Body of pancreas (tissue), 4 donors: ENCODE data around the gene FZD1.

Experiments
- POLR2A ChIP-seq, 3 donors: fragments of 450-650 bp; IDR thresholded peaks; one replicate each; pipeline ENCODE4 v1.6.1; 2016; ENCODE audit warnings: antibody characterized with exemption in 3 of 3, mild to moderate bottlenecking in 2 of 3
- TF ChIP-seq, protein P1 (sequence below), 7 experiments: fragments of 450-650 bp in 4 of 7; fragments of 200-600 bp in 3 of 7; sonication (generic) in 3 of 7; IDR thresholded peaks; one replicate each; pipeline ENCODE4 v1.5.1; 2016 to 2019; ENCODE audit warnings: antibody characterized with exemption in 7 of 7

DNA sequence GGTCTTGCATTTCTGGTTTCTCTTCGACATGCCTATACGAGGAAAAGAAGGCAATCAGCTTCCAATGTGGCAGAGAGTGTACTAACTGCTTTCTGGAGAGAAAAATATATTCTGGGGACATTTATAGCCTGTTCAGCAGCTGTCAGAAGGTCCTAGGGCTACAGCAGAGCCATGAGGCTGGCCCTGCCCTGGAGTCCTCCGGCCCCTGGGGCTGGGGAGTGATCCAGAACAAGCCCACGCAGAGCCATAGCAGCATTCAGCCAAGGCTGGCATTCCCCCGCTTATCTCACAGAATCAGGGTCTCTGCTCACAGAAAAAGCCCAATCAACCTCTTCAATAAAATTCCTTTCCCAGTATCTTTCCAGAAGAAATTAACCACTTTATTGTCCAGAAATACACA, 48.9 kb downstream of the FZD1 start:
- TF ChIP-seq, protein P1, sequence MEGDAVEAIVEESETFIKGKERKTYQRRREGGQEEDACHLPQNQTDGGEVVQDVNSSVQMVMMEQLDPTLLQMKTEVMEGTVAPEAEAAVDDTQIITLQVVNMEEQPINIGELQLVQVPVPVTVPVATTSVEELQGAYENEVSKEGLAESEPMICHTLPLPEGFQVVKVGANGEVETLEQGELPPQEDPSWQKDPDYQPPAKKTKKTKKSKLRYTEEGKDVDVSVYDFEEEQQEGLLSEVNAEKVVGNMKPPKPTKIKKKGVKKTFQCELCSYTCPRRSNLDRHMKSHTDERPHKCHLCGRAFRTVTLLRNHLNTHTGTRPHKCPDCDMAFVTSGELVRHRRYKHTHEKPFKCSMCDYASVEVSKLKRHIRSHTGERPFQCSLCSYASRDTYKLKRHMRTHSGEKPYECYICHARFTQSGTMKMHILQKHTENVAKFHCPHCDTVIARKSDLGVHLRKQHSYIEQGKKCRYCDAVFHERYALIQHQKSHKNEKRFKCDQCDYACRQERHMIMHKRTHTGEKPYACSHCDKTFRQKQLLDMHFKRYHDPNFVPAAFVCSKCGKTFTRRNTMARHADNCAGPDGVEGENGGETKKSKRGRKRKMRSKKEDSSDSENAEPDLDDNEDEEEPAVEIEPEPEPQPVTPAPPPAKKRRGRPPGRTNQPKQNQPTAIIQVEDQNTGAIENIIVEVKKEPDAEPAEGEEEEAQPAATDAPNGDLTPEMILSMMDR (IDR thresholded peaks at IDR 0.05), result no peak
- TF ChIP-seq POLR2A (IDR thresholded peaks at IDR 0.05), result no peak
